UCSD-AML1 (cell line): ENCODE results near the gene GID4.
"Not testable (repeated sequence)": the region's sequence is repeated elsewhere in the genome, so short reads cannot be mapped to it uniquely, and the experiment has no call there.

ENCODE experiments used
- DNase-seq: peaks from one replicate; lab custom pipeline; 2025; ENCODE audit not compliant: unreplicated experiment; lab: John Stamatoyannopoulos, UW

The GID4 gene

DNA sequence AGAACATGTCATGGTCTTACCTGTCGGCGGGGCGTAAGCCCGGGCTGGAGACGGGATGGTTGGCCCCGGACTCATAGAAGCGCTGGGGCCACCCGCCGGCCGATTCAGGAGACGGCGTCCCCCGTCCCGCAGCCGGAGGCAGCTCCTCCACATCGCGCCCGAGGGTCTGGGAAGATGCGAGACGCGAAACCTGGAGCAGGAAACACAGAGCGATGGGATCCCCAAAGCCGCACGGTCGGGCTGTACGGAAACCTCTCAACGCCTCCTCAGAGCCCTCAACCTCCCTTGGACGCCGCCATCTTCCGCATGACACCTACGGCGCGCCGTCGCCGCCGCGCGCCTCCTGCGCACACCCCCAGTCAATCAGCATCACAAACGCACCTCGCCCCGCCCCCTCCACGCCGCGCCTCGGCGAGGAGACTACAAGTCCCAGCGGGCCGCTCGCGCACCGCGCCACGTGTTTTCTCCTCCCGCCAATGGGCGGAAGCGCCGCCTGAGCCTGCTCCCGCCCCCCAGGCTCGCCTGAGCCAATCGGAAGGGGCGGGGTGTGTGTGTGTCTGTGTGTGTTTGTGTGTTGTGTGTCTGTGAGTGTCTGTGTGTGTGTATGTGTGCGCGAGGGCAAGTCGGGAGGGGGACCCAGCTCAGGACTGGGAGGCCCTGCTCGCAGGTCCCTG is at the start of gene GID4, which contains the start of gene ATPAF2:
TSS of gene GID4 (plus strand) at position 548 of the 674 bp plus-strand sequence. CDS start at position 605, 57 bp downstream.
TSS of gene ATPAF2 (minus strand) at position 308 of the 674 bp plus-strand sequence. CDS start at position 153, 155 bp downstream.
- DNase-seq = peak; percentile 100

DNA sequence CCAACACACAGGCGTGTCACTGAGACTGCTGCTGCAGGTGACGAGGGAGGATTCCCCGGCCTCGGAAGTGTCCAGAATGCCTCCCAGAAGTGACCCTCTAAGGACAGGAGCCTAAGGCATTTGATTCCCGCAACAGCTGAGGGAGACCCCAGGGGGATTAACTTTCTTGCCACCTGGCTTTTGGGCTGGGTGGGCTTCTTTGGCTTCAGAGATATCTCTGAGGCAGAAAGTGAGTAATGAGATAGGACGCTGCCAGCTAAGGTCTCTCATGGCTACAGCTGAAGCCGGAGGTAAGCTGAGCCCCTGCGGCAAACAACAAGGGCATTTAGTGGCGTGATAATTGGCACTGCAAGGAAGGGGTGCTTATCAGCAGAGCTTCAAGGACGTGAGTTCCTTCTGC is 49.6 kb upstream of the GID4 start:
- DNase-seq = no peak

DNA sequence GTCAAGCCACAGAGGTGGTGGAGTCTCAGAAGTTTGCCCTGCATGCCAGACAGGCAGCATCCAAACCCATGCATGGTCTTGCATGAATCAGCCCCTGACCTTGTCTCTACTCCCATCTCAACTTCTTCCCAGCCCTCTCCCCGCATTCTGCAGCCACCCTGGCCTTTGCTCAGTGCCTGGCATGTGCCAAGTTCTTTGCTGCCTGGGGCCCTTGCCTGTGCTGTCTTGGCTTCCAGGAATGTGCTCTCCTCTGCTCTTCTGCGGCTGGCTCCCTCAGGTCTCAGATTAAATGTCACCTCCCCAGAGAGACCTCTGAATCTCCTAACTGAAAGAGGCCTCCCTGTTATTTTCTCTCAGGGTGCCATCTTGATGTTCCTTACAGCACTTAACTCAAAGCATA is 48.9 kb upstream of the GID4 start:
- DNase-seq = no peak

DNA sequence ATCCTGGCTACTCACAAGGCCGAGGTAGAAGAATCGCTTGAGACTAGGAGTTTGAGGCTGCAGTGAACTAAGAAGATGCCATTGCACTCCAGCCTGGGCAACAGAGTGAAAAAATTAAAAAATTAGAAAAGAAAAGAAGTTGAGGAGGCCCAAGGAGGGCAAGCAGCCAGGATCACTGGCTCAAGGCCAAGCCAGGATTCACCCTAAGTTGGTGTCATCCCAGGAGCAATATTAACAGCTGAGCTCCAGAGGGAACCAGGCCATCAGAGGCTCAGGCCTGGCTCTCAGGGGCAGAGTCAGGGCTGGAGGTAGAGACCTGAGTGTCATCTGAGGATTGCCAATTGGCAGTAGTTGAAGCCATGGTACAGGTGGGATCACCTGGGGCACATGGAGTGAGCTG is 45.8 kb upstream of the GID4 start:
- DNase-seq = no peak

- no peak for DNase-seq
These were observed 45.4 kb upstream of the GID4 start for GRCh38 chr17:17993852-17994251.

- peak; percentile 40 for DNase-seq
These were observed 44.7 kb upstream of the GID4 start for GRCh38 chr17:17994271-17995069.

DNA sequence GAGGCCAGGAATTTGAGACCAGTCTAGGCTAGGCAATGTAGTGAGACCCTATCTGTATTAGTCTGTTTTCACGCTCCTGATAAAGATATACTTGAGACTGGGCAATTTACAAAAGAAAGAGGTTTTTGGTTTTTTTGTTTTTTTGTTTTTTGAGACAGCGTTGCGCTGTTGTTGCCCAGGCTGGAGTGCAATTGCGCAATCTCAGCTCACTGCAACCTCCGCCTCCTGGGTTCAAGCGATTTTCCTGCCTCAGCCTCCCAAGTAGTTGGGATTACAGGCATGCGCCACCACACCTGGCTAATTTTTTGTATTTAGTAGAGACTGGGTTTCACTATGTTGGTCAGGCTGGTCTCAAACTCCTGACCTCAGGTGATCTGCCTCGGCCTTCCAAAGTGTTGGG is 43.3 kb upstream of the GID4 start:
- not testable (repeated sequence) for DNase-seq

DNA sequence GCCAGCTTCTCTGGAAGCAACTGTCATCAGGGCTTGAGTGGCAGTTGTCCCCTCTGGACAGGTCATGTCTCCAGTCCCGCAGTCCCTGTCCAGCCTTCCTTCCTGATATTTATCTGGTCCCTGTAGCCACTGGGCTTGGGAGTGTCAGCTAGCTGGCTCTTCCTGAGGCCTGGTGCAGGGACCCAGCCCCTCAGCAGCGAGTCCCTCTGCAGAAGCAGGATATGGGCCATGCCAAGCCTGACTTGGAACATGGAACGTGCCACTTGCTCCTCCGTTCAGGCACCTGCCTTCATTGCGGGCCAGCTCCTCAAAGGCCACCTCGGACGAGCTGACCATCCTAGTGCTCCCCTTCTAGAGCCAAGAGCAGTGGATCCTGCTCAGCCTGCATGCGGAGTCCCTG is 40.3 kb upstream of the GID4 start:
- DNase-seq = no peak

GRCh38 chr17:17999364-18000029 is 39.7 kb upstream of the GID4 start:
- DNase-seq = no peak

DNA sequence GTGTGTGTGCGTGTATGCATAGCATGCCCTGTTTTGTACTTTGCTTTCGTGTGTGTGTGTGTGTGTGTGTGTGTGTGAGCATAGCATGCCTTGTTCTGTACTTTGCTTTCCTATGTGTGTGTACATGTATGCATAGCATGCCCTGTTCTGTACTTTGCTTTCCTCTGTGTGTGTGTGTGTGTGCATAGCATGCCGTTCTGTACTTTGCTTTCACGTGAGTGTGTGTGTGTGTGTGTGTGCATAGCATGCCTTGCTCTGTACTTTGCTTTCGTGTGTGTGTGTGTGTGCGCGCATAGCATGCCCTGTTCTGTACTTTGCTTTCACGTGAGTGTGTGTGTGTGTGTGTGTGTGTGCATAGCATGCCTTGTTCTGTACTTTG is 39.2 kb upstream of the GID4 start:
- DNase-seq = no peak

DNA sequence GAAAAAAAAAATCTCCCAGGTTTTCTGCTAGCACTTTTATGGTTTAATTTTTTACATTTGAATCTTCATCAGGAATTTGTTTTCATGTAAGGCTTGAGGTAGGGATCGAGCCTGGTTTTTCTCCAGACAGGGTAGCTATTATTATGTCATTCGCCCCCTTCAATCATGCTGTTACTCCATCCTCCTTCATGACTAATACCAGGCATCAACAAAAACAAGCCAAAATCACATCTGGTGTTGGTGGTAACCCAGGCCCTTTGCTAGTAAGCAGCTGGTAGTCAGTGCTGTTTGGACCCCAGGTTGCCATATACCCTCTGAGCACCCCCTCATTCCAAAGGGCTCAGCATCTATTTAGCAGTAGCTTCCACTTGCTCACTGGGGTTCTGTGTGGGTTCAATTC is 37.0 kb upstream of the GID4 start:
- DNase-seq = no peak

DNA sequence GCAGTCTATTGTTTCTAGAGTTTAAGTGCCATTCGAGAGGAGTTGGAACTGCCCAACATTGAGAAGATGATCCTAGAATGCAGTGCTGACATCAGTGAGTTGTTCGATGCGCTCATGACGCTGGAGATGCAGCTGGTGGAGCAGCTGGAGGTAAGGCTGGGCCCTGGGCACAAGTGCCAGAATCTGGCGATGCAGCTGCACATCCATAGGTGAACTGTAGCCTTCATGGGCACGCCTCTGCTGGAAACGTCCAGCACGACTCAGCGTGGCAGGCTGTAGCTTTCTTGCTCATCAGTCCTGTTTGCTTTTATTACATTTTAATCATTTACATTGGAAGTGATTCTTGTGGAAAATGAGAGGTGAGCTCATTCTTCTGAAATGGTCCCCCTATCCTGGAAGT is 34.9 kb upstream of the GID4 start:
- DNase-seq = no peak

DNA sequence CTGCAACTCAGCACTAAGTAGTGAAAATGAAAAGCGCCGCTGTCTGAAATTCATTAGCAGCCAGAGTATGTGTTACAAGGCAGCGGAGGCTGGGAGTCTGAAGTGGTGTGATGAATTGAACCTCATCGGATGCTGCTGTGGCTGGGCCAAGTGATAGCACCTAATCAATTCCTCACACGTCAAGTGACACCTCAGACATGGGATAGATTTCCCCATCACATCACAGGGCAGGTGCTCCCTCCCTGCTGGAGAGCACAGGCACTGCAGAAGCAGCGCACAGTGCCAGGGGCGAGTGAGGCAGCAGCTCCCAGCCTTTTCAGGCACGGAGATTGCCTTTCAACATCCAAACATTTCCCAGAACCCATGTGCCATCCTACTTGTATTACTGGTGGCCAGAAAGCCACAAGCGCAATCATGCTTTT is 34.3 kb upstream of the GID4 start:
- DNase-seq = no peak

DNA sequence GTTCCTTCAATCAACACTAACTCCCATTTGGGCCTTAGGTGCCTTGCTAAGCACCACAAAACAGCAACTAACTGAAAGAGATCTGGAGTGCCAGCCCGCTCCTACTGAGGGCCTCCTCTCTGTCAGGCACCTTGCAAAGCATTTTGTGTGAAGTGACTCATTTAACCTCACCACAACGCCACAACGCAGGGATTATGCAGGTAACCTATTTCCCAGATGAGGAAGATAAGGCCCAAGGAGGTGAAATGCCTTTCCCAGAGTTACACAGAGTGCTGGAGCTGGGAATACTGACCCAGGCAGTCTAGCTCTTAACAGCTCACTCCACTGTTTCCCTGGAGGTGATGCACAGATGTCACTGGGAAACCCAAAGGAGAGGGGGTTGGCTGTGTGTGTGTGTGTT is 33.7 kb upstream of the GID4 start:
- no peak for DNase-seq

- DNase-seq = no peak
These were observed 32.5 kb upstream of the GID4 start for GRCh38 chr17:18006495-18007239.

DNA sequence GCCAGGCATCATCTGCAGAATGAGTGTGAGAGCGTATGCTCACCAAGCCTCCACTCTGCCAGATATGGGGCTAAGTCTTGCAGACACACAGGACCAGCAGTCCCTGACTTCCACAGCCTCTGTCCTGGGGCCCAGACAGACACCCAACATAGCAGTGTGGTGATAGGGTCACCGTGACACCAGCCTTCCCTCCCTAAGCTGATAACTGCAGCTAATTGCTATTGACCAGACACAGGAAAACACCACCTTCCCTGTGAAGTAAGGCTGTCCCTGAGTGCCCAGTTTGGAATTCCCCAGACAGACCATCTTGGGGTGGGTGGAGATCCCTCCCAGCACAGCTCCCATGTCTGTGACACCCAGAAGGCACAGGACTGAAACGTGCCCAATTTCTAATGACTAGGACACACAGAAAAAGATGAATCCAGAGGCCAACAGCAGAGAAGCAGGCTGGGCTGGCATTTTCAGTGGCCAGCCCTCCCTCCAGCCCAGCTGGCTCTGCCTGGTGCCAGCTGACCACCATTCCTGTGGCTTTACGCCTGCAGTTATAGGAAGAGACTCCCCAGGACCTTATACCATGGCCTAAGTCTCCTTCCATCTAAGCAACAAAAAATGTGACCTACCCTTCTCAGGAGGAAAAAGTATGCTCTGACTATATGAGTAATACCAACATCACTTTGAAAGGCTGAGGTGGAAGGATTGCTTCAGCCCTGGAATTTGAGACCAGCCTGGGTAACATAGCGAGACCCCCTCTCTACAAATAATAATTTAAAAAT is 30.5 kb upstream of the GID4 start:
- DNase-seq = no peak

- no peak for DNase-seq
These were observed 29.4 kb upstream of the GID4 start for GRCh38 chr17:18009609-18010420.

- no peak for DNase-seq
These were observed 27.9 kb upstream of the GID4 start for GRCh38 chr17:18011286-18011685.

- DNase-seq = no peak
These were observed 25.2 kb upstream of the GID4 start for GRCh38 chr17:18014006-18014405.

- DNase-seq = no peak
These were observed 23.6 kb upstream of the GID4 start for GRCh38 chr17:18015593-18015992.
